IgD-negative memory B cell (primary cell): Measurements from ENCODE around the gene PRRC2B. TPM values are rescaled to one million over a fixed set of nuclear protein-coding genes. Genes with fewer than 3 reads are reported as not detected.

ENCODE experiments used
- H3K27ac Mint-ChIP-seq, 3 donors: one replicate each; pipeline ENCODE4 v1.8.0; 2020 to 2022; ENCODE audit warnings: mild to moderate bottlenecking in 3 of 3, mixed read lengths in 3 of 3, moderate library complexity in 1 of 3
- H3K27me3 Mint-ChIP-seq: one replicate; pipeline ENCODE4 v1.8.0; 2021; ENCODE audit warnings: mixed read lengths
- H3K36me3 Mint-ChIP-seq: one replicate; pipeline ENCODE4 v1.8.0; 2020; ENCODE audit warnings: mild to moderate bottlenecking, mixed read lengths
- H3K4me1 Mint-ChIP-seq, 3 donors: one replicate each; pipeline ENCODE4 v1.8.0; 2020 to 2022; ENCODE audit warnings: mixed read lengths in 3 of 3, mild to moderate bottlenecking in 1 of 3
- H3K4me3 Mint-ChIP-seq, 4 donors: one replicate each; pipeline ENCODE4 v1.8.0; 2020 to 2022; ENCODE audit warnings: mild to moderate bottlenecking in 4 of 4, mixed read lengths in 4 of 4, moderate library complexity in 3 of 4
- H3K9me3 Mint-ChIP-seq, 3 donors: one replicate each; pipeline ENCODE4 v1.8.0; 2020 to 2021; ENCODE audit warnings: mixed read lengths in 3 of 3, mild to moderate bottlenecking in 1 of 3
- polyA plus RNA-seq: library from polyadenylated mRNA; unstranded; fragments of 300-500 nt; fragmentation: Illumina TruSeq; gene quantifications from one replicate; pipeline ENCODE4 v1.2.3, GENCODE V29; 2021

The PRRC2B gene
- polyA plus RNA-seq, 1 donor from 2014 or later: 34.1 TPM

GRCh38 chr9:131397100-131397790, 3.4 kb downstream of the PRRC2B start:
- Mint-ChIP-seq H3K4me1 (peaks cover 46 to 52% (median 49%) of the 10 kb centered on the region in 3 donors), H3K27ac (peak overlapping the region; percentile 89 to 93 (median 89)), H3K27me3 (no peaks in the 10 kb centered on the region), H3K36me3 (peaks cover 3% of the 10 kb centered on the region), H3K9me3 (no peaks in the 10 kb centered on the region), H3K4me3 (peak overlapping the region; percentile 66 to 92 (median 86))

DNA sequence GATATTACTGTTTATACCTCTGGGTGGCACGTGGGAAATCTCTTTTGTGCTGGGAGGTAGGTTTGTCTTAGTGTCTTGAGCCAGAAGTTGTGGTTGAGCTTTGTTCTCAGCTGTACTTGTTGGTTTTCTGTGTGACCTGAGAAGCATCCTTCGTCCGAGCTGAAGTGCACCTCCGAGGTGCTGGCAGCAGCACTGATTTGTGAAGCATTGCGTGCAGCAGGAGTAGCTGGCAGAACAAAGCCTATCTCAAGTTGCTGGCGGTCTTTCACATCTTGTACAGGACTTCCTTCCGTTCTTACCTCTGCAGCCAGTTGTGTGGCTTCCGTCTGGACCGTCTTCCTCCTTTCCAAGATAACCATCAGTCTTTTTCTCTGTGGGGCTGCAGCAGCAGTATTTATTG, 4.3 kb downstream of the PRRC2B start:
- Mint-ChIP-seq H3K4me3 (peak overlapping the region; percentile 57 to 89 (median 86)), H3K4me1 (peaks cover 49 to 59% (median 57%) of the 10 kb centered on the region in 3 donors), H3K27me3 (no peaks in the 10 kb centered on the region), H3K36me3 (peaks cover 3% of the 10 kb centered on the region), H3K9me3 (no peaks in the 10 kb centered on the region), H3K27ac (peak overlapping the region; percentile 89 to 93 (median 89))

- Mint-ChIP-seq H3K9me3 (no peaks in the 10 kb centered on the region), H3K4me1 (peaks cover 57 to 66% (median 62%) of the 10 kb centered on the region in 3 donors), H3K4me3 (peak overlapping the region in 2 of 4 donors; percentile 23 to 61), H3K36me3 (peaks cover 5% of the 10 kb centered on the region), H3K27me3 (no peaks in the 10 kb centered on the region), H3K27ac (no peak overlapping the region)
Observed at GRCh38 chr9:131399972-131400371, 6.1 kb downstream of the PRRC2B start.

DNA sequence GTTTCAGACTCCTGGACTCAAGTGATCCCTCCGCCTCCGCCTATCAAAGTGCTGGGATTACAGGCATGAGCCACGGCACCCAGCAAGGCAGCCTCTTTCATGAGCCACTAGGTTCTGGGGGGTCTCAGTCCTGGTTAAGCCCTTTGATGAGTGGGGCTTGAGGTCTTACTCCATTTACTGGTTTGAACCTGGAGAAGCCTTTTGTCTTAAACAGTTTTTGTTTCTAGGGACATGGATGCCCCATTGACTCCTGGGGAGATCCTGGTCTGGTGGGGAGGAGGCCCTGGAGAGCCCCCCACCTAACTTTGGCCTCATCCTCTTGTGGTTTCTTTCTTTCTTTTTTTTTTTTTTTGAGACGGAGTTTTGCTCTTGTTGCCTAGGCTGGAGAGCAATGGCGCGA, 6.7 kb downstream of the PRRC2B start:
- H3K36me3 Mint-ChIP-seq: peaks cover 5% of the 10 kb centered on the region
- H3K4me1 Mint-ChIP-seq: peaks cover 57 to 67% (median 63%) of the 10 kb centered on the region in 3 donors
- peak overlapping the region in 1 of 3 donors; percentile 39 for H3K27ac Mint-ChIP-seq
- peaks cover 2% of the 10 kb centered on the region for H3K27me3 Mint-ChIP-seq
- H3K4me3 Mint-ChIP-seq: peak overlapping the region in 1 of 4 donors; percentile 12
- no peaks in the 10 kb centered on the region for H3K9me3 Mint-ChIP-seq

GRCh38 chr9:131402073-131402472, 8.2 kb downstream of the PRRC2B start:
- peaks cover 5% of the 10 kb centered on the region for H3K36me3 Mint-ChIP-seq
- peaks cover 62 to 71% (median 63%) of the 10 kb centered on the region in 3 donors for H3K4me1 Mint-ChIP-seq
- peak overlapping the region in 3 of 4 donors; percentile 31 to 73 (median 46) for H3K4me3 Mint-ChIP-seq
- H3K27ac Mint-ChIP-seq: peak overlapping the region in 2 of 3 donors; percentile 52 to 78
- no peaks in the 10 kb centered on the region for H3K9me3 Mint-ChIP-seq
- H3K27me3 Mint-ChIP-seq: peaks cover 2% of the 10 kb centered on the region

DNA sequence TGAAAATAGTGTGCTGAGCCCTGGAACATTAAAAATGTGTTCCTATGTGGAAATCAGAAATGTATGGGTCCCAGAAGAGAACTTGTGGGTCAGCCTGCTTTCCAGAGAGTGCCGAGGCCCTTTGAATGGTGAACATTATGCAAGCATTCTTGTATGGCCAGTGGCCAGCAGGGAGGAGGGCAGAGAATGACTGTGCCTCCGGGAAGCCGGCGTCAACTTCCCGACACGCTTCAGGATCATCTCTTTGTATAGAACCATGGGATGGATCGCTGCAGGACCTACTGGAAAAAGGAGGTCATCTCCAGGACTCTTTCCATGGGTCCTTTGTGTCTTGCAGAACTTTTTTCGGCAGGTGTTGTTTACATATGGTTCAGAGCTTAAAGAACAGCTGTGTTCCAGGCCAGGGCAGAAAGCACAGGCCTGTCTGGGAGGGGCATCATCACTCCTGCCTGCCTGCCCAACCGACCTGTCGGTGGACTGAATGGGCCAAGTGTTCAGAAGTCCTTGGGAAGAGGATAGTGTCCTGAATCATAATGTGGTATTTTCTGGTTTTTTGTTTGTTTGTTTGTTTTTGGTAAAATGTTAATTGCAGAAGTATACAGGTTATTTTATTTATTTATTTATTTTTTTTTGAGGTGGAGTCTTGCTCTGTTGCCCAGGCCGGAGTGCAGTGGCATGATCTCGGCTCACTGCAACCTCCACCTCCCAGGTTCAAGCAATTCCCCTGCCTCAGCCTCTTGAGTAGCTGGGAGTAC, 9.0 kb downstream of the PRRC2B start:
- Mint-ChIP-seq H3K27me3 (peaks cover 2% of the 10 kb centered on the region), H3K36me3 (peaks cover 5% of the 10 kb centered on the region), H3K4me1 (peaks cover 63 to 71% (median 63%) of the 10 kb centered on the region in 3 donors), H3K9me3 (no peaks in the 10 kb centered on the region), H3K4me3 (peak overlapping the region in 3 of 4 donors; percentile 46 to 73 (median 70)), H3K27ac (peak overlapping the region; percentile 24 to 78 (median 52))

- H3K4me1 Mint-ChIP-seq: peaks cover 63 to 71% (median 63%) of the 10 kb centered on the region in 3 donors
- peaks cover 2% of the 10 kb centered on the region for H3K36me3 Mint-ChIP-seq
- peaks cover 2% of the 10 kb centered on the region for H3K27me3 Mint-ChIP-seq
- H3K4me3 Mint-ChIP-seq: no peak overlapping the region
- no peaks in the 10 kb centered on the region for H3K9me3 Mint-ChIP-seq
- H3K27ac Mint-ChIP-seq: no peak overlapping the region
Observed at GRCh38 chr9:131403493-131403773, 9.5 kb downstream of the PRRC2B start.

DNA sequence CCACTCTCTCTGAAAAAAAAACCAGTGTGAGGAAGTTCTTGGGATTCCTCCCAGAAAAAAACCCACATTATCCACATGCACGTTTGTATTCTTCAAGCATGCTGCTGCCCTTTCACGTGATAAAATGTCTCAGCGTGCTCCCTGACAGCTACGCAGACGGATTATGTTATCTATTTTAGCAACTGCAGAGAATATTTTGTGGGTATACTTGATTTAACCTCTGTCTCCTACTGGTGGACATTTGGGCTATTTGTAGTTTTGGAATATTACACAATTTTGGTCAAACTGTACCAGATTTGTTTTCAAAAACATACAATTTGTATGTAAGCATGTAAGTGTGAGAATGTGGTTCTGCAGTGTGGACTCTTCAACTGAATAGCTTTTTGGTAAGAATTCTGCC, 10.7 kb downstream of the PRRC2B start:
- Mint-ChIP-seq H3K4me1 (peaks cover 64 to 69% (median 64%) of the 10 kb centered on the region in 3 donors), H3K4me3 (peak overlapping the region in 2 of 4 donors; percentile 42 to 73), H3K9me3 (no peaks in the 10 kb centered on the region), H3K27me3 (peaks cover 2% of the 10 kb centered on the region), H3K36me3 (peaks cover 2% of the 10 kb centered on the region), H3K27ac (peak overlapping the region in 1 of 3 donors; percentile 62)

- H3K9me3 Mint-ChIP-seq: no peaks in the 10 kb centered on the region
- peaks cover 2% of the 10 kb centered on the region for H3K27me3 Mint-ChIP-seq
- peak overlapping the region in 2 of 3 donors; percentile 12 to 62 for H3K27ac Mint-ChIP-seq
- peaks cover 64 to 70% (median 65%) of the 10 kb centered on the region in 3 donors for H3K4me1 Mint-ChIP-seq
- peak overlapping the region in 3 of 4 donors; percentile 42 to 87 (median 73) for H3K4me3 Mint-ChIP-seq
- peaks cover 2% of the 10 kb centered on the region for H3K36me3 Mint-ChIP-seq
Observed at GRCh38 chr9:131404987-131405386, 11.1 kb downstream of the PRRC2B start.

- peaks cover 68 to 72% (median 68%) of the 10 kb centered on the region in 3 donors for H3K4me1 Mint-ChIP-seq
- H3K27ac Mint-ChIP-seq: peak overlapping the region in 1 of 3 donors; percentile 17
- H3K4me3 Mint-ChIP-seq: peak overlapping the region in 2 of 4 donors; percentile 79 to 82
- H3K9me3 Mint-ChIP-seq: no peaks in the 10 kb centered on the region
- H3K27me3 Mint-ChIP-seq: peaks cover 2% of the 10 kb centered on the region
- H3K36me3 Mint-ChIP-seq: peaks cover 2% of the 10 kb centered on the region
Observed at GRCh38 chr9:131405428-131405827, 11.5 kb downstream of the PRRC2B start.

GRCh38 chr9:131405858-131406537, 12.1 kb downstream of the PRRC2B start:
- H3K4me1 Mint-ChIP-seq: peaks cover 71 to 74% (median 72%) of the 10 kb centered on the region in 3 donors

DNA sequence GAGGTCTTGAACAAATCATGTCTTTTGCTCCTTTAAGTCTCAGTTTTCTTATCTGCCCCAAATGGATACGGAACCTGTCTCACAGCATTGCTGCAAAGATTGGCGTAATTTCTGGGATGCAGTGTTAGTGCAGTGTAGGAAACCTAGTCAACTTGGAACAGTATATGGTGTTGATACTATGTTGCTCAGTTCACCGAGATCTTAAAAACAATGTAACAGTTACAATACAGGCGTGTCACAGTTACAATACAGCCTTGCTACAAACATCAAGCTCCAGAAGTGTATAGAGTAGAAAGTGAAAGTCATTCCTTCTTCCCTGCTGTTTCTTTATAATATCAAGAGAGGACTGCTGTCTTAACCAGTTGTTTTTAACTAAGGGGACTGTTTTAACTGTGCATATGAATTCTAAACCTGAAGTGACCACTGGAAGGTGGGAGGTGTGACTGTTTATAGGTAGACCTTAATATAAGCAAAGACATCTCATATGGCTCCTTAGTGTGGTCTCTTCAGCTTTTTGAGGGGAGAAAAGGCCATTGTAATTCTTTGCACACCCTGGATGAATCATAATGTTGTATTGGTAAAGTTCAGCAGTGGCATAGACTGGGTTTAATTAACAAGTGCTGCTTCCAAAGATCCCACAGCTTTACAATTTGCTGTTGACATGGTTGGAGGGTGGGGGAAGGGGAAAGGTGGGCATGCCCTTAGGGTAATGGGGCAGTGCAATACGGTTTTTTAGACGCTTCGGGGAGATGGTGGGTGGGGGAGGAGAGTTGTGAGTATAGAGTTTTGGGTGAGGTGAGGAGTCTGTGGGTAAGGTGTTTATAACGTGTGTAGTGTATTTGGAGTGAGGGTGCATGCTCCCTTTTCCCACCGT, 12.9 kb downstream of the PRRC2B start:
- Mint-ChIP-seq H3K9me3 (no peaks in the 10 kb centered on the region), H3K4me3 (peak overlapping the region in 3 of 4 donors; percentile 43 to 82 (median 79))

More at GRCh38 chr9:131405858-131406537, 12.1 kb downstream of the PRRC2B start:
- H3K9me3 Mint-ChIP-seq: no peaks in the 10 kb centered on the region
- peaks cover 5% of the 10 kb centered on the region for H3K36me3 Mint-ChIP-seq
- H3K27me3 Mint-ChIP-seq: peaks cover 2% of the 10 kb centered on the region
- H3K27ac Mint-ChIP-seq: peak overlapping the region; percentile 64 to 94 (median 76)
- H3K4me3 Mint-ChIP-seq: peak overlapping the region; percentile 5 to 82 (median 61)

GRCh38 chr9:131407717-131408195, 13.9 kb downstream of the PRRC2B start:
- Mint-ChIP-seq H3K4me3 (peak overlapping the region in 3 of 4 donors; percentile 32 to 82 (median 79)), H3K9me3 (no peaks in the 10 kb centered on the region), H3K36me3 (peaks cover 5% of the 10 kb centered on the region), H3K27me3 (peaks cover 2% of the 10 kb centered on the region), H3K4me1 (peaks cover 65 to 73% (median 70%) of the 10 kb centered on the region in 3 donors), H3K27ac (peak overlapping the region; percentile 64 to 94 (median 81))

More for the DNA sequence above, 12.9 kb downstream of the PRRC2B start:
- peak overlapping the region; percentile 64 to 94 (median 74) for H3K27ac Mint-ChIP-seq
- peaks cover 2% of the 10 kb centered on the region for H3K27me3 Mint-ChIP-seq
- peaks cover 69 to 74% (median 72%) of the 10 kb centered on the region in 3 donors for H3K4me1 Mint-ChIP-seq
- peaks cover 5% of the 10 kb centered on the region for H3K36me3 Mint-ChIP-seq
